KMS-11 (cell line): ENCODE data around the gene ADGRD1.

Experiments
- H2AFZ ChIP-seq: fragments of 200-600 bp; sonication (generic); 2 replicates; pipeline ENCODE4 v1.6.1; 2016; ENCODE audit warnings: antibody characterized with exemption, mixed run types, low read depth
- H3K27ac ChIP-seq: fragments of 200-600 bp; sonication (generic); 2 replicates; pipeline ENCODE4 v1.6.1; 2016; ENCODE audit warnings: mild to moderate bottlenecking, mixed run types
- H3K27me3 ChIP-seq: fragments of 200-600 bp; sonication (generic); 2 replicates; pipeline ENCODE4 v1.6.1; 2017; ENCODE audit warnings: mild to moderate bottlenecking, low read depth, mixed run types, moderate library complexity; ENCODE audit not compliant: insufficient read depth
- H3K36me3 ChIP-seq: fragments of 200-600 bp; sonication (generic); 2 replicates; pipeline ENCODE4 v1.6.1; 2017; ENCODE audit warnings: mild to moderate bottlenecking, mixed run types; ENCODE audit not compliant: insufficient read depth
- H3K4me1 ChIP-seq: fragments of 200-600 bp; sonication (generic); 2 replicates; pipeline ENCODE4 v1.6.1; 2016; ENCODE audit warnings: mild to moderate bottlenecking, low read depth, mixed run types; ENCODE audit not compliant: poor library complexity, severe bottlenecking
- H3K4me2 ChIP-seq: fragments of 200-600 bp; sonication (generic); 2 replicates; pipeline ENCODE4 v1.7.0; 2016; ENCODE audit warnings: mild to moderate bottlenecking, mixed run types
- H3K4me3 ChIP-seq: fragments of 200-600 bp; sonication (generic); IDR thresholded peaks from 2 replicates; pipeline ENCODE4 v1.6.1; 2017; ENCODE audit warnings: low read depth, low read length, mixed read lengths; ENCODE audit not compliant: insufficient read depth
- H3K79me2 ChIP-seq: fragments of 200-600 bp; sonication (generic); 2 replicates; pipeline ENCODE4 v1.6.1; 2016; ENCODE audit warnings: low read depth, mixed run types; ENCODE audit not compliant: insufficient read depth
- H3K9ac ChIP-seq: fragments of 200-600 bp; sonication (generic); 2 replicates; pipeline ENCODE4 v1.6.1; 2016; ENCODE audit warnings: mild to moderate bottlenecking, mixed run types
- H4K20me1 ChIP-seq: fragments of 200-600 bp; sonication (generic); 2 replicates; pipeline ENCODE4 v1.6.1; 2016; ENCODE audit warnings: mild to moderate bottlenecking, mixed run types; ENCODE audit not compliant: insufficient read depth
- TF ChIP-seq, protein P1 (sequence below): fragments of 200-600 bp; sonication (generic); conservative IDR thresholded peaks from 2 replicates; pipeline ENCODE4 v1.6.1; 2017; ENCODE audit warnings: low read depth, mild to moderate bottlenecking, antibody characterized with exemption, low read length, moderate library complexity, mixed read lengths

The ADGRD1 gene

DNA sequence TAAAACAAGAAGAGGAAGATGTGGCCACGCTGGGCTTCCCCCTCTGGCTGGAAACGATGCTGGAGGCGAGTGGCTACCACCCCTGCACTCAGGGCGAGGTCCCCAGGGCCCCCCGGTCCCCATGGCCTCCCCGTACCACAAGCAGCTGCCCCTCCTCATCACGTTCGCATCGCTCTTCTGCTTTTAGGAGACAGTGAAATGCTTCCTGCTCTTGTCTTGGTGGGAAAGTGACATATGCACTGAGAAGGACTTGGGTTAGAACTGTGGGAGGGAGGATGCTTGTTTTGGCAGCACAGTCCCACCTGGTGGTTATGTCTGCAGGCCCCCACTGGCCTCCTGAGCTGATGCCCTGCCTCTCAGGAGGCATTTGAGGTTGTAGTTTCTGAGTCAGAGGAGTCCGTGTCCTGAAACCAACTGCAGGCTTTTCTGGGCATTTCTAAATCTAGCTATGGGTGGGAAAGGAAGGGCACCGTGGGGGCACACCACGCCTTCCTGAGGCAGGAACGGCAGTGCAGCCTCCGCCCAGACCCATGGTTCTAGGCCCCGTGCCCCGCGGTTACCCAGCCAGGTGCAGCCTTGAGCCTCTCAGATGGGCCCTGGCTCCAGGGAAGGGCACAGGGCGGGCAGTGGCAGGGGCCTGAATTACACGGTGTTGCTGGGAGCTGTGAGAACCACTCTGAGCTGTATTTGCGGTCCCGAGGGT, 139.3 kb downstream of the ADGRD1 start:
- no peaks in the 10 kb centered on the region for H3K36me3 ChIP-seq
- no peak overlapping the region for H3K4me3 ChIP-seq
- no peaks in the 10 kb centered on the region for H4K20me1 ChIP-seq
- TF ChIP-seq, protein P1, sequence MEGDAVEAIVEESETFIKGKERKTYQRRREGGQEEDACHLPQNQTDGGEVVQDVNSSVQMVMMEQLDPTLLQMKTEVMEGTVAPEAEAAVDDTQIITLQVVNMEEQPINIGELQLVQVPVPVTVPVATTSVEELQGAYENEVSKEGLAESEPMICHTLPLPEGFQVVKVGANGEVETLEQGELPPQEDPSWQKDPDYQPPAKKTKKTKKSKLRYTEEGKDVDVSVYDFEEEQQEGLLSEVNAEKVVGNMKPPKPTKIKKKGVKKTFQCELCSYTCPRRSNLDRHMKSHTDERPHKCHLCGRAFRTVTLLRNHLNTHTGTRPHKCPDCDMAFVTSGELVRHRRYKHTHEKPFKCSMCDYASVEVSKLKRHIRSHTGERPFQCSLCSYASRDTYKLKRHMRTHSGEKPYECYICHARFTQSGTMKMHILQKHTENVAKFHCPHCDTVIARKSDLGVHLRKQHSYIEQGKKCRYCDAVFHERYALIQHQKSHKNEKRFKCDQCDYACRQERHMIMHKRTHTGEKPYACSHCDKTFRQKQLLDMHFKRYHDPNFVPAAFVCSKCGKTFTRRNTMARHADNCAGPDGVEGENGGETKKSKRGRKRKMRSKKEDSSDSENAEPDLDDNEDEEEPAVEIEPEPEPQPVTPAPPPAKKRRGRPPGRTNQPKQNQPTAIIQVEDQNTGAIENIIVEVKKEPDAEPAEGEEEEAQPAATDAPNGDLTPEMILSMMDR, result no peak
- H3K4me2 ChIP-seq, result no peak overlapping the region
- H3K4me1 ChIP-seq, result no peaks in the 10 kb centered on the region
- no peaks in the 10 kb centered on the region for H3K27me3 ChIP-seq
- no peak overlapping the region for H3K9ac ChIP-seq
- H2AFZ ChIP-seq, result no peak overlapping the region
- no peak overlapping the region for H3K27ac ChIP-seq
- H3K79me2 ChIP-seq, result no peaks in the 10 kb centered on the region

DNA sequence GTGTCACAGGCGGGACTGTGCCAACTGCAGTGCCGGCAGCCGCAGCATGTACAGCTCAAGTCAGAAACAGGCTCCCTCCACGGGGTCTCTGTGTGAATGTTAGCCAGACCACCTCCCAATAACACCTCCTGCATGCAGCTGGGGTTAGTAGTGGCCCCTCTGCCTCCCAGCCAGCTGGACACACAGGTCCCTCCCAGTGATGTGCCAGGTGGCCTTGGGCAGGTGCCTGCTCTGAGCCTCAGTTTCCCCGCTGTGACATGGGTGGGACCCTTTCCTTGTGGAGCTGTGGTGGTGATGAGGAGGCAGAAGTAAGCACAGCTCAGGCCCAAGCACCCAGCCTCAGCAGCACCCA, 139.9 kb downstream of the ADGRD1 start:
- Histone ChIP-seq H3K4me3 (no peak overlapping the region), H2AFZ (no peak overlapping the region), H3K27me3 (no peaks in the 10 kb centered on the region), H3K9ac (no peak overlapping the region), H4K20me1 (no peaks in the 10 kb centered on the region), H3K4me1 (no peaks in the 10 kb centered on the region), H3K79me2 (no peaks in the 10 kb centered on the region), H3K27ac (no peak overlapping the region), H3K4me2 (no peak overlapping the region), H3K36me3 (no peaks in the 10 kb centered on the region)
- TF ChIP-seq, protein P1, result no peak

DNA sequence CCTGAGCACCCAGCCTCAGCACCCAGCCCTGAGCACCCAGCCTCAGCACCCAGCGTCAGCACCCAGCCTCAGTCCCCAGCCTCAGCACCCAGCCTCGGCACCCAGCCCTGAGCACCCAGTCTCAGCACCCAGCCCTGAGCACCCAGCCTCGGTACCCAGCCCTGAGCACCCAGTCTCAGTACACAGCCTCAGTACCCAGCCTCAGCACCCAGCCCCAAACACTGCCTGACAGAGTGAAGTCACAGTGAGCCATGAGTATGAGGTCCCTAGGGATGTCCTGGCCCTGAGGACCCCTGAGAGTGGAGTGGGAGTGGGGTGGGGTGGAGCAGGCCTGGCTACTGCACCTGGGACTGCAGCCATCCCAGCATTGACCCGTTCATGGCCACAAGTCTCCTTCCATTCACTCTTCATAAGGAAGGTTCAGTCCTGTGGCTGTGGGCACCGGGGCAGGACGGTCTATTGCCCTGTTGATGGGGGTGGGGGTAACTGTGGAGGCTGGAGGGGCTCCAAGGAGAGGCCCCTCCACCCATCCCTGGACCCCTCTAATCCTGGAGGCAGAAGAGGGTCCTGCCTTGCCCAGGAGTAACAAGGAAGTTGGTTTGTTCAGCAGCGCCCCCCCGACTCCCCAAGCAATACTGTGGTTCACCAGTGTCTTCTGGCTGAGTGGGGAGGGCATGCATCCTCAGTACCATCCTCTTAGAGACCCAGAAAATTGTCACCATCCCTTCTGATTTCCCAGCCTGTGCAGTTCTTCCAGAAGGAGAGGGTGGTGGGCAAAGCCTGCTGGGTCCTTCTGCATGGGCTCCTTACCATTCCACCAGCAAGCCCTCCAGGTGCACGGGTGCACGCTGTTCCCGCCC, 140.5 kb downstream of the ADGRD1 start:
- Histone ChIP-seq H3K4me2 (no peak overlapping the region), H3K4me3 (no peak overlapping the region), H3K27ac (no peak overlapping the region), H3K79me2 (no peaks in the 10 kb centered on the region), H2AFZ (no peak overlapping the region), H3K27me3 (no peaks in the 10 kb centered on the region), H3K4me1 (no peaks in the 10 kb centered on the region), H3K9ac (no peak overlapping the region), H3K36me3 (no peaks in the 10 kb centered on the region), H4K20me1 (no peaks in the 10 kb centered on the region)
- TF ChIP-seq, protein P1, result no peak

DNA sequence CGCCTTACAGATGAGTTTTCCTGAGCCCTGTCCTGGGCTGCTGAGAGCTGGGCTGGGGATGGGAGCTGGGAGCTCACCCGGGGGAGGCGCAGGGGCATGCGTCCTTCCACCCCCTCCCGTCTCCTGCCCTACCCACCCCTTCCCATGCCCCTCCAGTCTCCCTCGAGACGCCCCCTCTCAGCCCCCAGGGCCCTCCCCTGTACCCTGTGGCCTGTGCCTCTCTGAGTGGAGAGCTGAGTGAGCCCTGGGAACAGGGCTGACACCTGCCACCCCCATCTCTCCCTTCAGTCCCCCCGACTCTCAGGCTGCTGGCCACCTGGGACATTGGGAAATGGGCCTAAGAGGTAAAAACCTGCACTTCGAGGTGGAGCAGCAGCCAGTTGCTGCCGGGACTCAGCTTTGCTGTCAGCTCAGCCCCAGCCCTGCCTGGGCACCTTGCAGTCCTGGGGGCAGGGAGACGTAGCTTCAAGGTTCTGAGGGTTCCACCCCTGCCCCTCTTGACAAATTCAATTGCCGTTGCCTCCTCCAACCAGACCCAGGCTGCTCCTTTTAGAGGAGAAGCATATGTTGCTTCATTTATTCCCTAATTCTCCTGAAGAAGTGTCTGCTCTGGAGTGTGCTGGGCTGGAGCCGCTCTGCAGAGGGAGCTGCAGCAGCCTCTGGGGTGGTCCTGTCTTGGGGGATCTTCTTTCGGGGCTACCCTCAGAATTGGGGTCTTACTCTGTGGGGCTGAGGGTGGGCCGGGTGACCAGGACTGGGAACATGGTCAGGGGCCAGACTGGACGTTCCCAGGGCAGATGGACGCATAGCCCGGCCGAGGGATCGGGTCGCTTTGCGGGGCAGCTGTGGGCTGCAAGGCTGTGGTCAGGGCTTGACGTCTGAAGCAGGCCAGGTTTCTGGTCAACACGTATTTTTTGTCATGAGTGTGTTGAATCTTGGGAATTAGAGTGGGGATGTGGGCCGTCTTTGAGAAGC, 141.4 kb downstream of the ADGRD1 start:
- Histone ChIP-seq H3K4me2 (no peak overlapping the region), H3K36me3 (no peaks in the 10 kb centered on the region), H4K20me1 (no peaks in the 10 kb centered on the region), H3K9ac (no peak overlapping the region), H3K4me3 (no peak overlapping the region), H3K79me2 (no peaks in the 10 kb centered on the region), H3K27ac (no peak overlapping the region), H2AFZ (no peak overlapping the region), H3K4me1 (no peaks in the 10 kb centered on the region), H3K27me3 (no peaks in the 10 kb centered on the region)
- TF ChIP-seq, protein P1, result no peak
